GM21515 (cell line): ENCODE results near the gene MGAT5B.
"Not testable (repeated sequence)": the region's sequence is repeated elsewhere in the genome, so short reads cannot be mapped to it uniquely, and the experiment has no call there.

Experiments
- ATAC-seq: cut with Tn5 transposase; IDR thresholded peaks from one replicate; pipeline ENCODE4 v1.9.1; 2021; ENCODE audit not compliant: unreplicated experiment

MGAT5B gene, protein sequence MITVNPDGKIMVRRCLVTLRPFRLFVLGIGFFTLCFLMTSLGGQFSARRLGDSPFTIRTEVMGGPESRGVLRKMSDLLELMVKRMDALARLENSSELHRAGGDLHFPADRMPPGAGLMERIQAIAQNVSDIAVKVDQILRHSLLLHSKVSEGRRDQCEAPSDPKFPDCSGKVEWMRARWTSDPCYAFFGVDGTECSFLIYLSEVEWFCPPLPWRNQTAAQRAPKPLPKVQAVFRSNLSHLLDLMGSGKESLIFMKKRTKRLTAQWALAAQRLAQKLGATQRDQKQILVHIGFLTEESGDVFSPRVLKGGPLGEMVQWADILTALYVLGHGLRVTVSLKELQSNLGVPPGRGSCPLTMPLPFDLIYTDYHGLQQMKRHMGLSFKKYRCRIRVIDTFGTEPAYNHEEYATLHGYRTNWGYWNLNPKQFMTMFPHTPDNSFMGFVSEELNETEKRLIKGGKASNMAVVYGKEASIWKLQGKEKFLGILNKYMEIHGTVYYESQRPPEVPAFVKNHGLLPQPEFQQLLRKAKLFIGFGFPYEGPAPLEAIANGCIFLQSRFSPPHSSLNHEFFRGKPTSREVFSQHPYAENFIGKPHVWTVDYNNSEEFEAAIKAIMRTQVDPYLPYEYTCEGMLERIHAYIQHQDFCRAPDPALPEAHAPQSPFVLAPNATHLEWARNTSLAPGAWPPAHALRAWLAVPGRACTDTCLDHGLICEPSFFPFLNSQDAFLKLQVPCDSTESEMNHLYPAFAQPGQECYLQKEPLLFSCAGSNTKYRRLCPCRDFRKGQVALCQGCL

DNA sequence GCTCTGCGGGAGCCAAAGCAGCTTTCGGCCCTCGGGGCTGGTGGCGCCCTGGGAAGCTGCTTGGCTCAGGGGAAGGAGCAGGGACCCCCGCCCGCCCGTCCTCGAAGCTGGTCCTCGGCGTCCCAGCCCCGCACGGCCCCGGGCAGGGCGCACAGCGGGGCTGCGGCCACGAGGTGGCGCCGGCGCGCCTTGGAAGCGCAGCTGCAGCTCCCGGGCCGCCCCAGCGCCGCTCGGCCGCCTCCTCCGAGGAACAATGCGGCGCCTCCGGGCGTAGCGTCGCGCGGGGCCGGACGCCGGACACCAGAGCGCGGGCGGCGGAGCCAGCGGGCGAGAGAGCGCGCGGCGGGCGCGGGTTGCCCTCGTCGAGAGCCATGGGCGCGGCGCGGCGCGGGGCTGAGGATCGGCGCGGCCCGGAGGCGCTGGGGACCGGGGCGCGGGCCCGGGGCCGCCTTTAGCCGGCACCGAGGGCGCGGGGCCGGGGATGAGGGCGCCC is at the start of gene MGAT5B:
Gene MGAT5B, plus strand, starts transcription at position 229 of the 493 bp plus-strand sequence. CDS start 626 bp downstream, outside the sequence.
- ATAC-seq, result peak; percentile 78

DNA sequence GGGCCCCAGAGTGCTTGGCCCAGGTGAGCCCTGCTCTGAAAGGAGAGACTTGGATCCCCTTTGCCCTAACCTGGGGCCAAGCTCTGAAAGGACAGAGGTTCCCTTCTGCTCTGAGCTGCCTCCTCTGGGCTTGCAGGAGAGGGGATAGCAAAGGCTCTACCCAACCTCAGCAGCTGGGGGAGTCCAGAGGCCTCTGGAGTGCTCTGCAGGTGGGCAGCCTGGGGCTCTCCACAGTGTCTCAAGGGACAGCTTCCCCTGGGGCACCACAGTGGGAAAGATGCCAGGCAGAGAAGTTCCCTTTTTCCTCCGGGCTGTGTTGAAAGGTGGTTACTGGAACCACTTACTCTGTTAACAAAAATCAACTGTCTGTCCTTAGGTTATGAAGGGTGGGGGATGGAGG is 48.2 kb upstream of the MGAT5B start:
- no peak for ATAC-seq

DNA sequence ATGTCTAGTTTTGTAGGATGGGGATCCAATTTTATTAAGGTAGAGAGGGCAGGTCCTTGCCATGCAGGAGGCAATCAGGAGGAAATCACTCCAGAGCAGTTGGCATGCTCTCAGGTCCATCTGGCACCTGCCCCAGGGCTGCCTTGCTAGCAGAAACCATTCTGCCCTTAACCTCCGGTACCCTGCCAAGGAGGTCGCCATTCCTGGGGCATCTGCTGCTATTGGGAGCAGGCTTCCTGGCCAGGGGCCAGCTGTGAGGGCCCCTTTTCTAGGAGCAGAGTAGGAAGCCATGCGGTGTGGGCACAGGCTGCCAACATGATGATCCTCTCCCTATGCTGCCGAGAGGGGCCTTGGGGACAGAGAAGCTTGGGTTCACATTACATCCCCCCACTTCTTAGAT is 47.6 kb upstream of the MGAT5B start:
- no peak for ATAC-seq

DNA sequence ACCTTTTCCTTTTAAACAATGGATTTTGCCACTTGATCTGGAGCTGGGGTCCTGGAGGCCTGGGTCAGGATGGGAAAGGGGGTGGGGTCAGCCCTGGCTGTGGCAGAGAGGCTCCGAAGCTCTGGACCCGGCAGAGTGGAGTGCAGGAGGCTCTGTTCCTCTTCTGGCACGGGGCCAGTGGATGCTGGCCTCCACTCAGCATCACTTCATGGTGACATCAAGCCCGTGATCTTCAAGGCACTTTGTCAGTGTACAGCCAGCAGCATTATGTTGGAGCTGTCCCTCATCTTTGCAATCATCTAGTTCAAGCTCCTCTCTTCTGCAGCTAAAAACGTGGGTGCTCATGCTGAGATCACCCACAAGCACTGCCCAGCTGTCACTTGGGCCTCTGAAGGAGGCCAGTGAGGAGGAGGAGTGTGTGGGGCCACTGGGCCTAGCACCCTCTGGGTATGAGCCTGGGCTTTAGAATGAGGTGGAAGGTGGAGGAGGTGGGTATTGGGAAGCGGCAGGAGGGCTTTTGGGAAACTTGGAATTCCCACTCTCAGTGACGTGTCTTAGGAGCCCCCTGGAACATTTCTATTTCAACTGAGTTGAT is 45.9 kb upstream of the MGAT5B start:
- ATAC-seq, result no peak

DNA sequence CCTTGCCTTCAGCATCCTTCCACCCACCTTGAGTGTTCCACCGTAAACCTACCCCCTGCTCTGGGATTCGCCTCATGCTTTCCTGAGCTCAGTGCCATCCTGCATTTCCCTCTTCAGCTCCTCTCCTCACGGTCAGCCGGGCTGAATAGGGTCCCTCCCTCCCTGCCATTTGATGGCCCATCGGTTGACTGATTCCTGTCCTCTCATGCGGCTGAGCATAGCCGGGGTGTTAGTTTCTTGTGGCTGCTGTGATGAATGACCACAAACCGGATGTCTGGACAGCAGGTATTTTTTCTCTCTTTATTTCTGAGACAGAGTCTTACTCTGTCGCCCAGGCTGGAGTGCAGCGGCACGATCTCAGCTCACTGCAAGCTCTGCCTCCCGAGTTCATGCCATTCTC is 44.1 kb upstream of the MGAT5B start:
- ATAC-seq, result no peak

DNA sequence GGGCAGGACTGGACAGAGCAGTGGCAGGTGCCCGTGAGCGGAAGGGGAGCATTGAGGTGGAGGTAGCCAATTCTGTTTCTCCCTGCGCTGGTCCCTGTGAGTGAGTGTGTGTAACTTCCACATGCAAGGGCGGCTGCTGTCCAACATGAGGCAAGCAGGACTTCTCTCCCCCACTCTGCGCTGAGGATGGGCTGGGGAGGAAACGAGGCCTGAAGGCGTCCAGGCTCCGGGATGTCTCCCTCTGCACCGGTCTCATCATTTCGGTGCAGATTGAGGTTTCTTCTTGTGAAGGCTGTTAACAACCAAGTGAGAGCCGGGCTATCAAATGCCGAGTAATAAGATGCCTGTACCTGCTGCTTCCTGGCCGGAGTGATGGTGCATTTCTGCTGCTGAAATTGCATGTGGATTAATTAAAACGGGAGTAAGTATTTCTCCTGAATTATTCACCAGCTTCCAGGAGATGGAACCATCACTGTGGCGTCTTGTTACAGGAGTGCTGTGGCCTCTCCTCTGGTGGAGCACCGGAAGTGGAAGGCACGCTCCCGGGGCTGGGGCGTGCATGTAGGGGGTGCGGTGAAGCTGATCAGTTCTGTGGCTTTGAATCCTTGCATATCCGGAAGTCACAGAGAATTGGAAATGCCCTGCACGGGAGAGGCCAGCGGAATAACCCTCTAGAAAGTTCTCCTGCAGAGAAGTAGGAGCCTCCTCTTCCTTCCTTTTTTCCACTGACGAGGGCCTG is 41.7 kb upstream of the MGAT5B start:
- ATAC-seq, result no peak

DNA sequence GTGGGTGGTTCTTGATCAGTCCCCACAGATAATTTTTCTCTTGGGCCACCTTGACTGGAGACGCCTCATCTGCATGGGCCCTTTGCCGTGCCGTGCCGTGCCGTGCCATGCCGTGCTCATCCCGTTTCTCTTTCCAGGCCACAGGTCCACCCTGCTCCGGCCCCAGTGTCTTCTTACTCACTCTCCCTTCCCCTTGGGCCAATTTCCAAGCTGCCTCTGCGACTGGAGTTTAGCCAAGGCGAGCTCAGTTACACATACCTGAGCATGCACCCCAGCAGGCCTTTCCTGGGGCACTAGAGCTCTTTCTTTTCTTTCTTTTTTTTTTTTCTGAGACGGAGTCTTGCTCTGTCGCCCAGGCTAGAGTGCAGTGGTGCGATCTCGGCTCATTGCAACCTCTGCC is 40.5 kb upstream of the MGAT5B start:
- ATAC-seq, result no peak

DNA sequence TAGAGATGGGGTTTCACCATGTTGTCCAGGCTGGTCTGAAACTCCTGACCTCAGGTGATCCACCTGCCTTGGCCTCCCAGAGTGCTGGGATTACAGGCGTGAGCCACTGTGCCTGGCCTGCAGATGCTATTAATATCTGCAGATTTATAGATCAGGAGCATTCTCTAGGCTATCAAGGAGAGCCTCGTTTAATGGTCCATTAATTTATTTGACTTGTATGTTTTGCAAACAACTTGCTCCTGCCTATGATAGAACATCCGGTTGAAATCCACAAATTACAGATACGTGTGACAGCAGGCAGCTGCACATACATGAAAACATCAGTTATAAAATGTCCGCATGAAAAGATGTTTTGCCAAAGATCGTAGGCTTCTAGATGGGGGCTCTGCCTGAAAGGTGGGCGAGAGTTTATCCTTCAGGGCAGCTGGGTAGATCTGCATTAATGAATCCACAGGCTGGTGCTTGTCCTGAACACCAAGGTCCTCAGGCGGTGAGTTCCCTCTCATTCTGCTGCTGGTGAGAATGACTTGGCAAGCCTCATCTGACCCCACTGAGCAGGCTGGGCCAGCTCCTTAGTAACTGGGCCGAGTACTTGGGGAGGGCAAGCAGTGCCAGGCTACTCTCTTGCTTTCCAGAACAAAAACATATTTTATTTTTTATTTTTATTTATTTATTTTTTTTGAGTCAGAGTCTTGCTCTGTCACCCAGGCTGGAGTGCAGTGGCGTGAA is 37.1 kb upstream of the MGAT5B start:
- no peak for ATAC-seq

DNA sequence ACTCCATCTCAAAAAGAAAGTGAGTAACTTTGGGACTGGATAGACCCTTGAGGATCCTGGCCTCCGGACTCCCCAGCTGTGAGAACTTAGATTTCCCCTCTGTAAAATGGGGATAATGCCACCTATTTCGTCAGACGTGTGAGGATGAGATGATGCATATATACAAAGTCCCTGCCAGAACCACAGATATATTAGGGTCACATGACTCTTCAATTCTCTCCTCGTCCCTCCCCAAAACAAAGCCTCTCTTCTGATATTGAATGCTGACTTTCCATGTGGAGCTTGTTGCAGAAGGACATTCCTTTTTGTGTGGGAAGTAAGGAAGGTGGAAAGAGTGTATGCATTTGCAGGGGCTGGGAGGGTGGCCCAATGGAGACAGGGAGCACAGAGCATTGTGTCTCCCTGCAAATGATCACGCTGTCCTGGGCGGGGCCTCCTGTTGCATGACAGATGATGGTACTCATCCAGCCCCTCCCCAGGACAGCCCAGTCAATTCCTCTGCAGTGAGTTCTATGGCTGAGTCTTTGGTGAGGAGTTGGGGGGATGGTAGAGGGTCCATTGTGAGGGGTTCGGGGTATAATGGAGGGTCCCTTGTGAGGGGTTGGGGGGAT is 35.1 kb upstream of the MGAT5B start:
- ATAC-seq, result no peak

DNA sequence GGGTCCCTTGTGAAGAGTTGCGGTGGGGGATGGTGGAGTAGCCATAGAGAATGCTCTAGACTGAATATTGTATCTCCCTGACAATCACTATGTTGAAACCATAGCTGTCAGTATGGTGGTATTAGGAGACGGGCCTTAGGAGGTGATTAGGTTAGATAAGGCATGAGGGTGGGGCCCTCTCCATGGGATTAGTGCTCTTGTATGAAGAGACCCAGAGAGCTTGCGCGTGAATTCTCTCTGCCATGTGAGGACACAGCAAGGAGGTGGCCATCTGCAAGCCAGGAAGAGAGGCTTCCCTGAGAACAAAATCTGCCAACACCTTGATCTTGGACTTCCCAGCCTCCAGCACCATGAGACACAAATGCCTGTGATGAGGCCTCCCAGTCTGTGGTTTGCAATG is 34.5 kb upstream of the MGAT5B start:
- ATAC-seq, result no peak

DNA sequence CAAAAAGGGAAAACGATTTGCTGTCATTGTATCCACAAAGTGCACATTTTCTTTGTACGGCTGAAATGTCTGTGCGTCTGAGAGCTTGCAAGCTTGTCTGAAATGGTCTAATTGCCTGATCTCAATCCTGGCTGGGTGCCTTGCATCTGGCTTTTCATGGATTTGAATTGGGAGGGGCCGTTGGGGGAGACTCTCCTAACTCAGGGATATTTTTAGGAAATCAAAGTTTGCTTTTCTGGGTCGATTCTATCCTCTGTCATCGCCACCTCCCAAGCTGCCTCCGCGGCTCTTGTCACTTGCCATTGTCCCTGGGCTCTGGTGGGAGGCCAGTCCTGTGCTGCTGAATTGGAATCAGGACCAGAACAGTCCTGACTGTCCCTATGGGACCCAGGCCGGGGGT is 33.3 kb upstream of the MGAT5B start:
- ATAC-seq, result no peak

DNA sequence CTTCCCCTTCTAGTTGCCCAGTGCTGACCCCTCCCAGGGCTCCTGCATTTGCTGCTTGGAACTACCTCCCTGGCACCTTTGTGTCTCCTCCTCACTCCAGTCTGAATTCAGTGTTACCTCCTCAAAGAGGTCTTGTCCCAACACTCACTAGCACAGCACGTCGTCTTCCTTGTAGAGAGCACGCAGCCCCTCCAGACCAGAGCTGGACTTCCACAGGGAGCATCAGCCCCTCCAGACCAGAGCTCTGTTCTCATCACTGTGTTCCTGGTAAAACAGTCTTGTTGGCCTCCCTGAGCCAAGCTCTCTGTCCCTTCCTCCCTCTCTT is 27.8 kb upstream of the MGAT5B start:
- ATAC-seq, result no peak

DNA sequence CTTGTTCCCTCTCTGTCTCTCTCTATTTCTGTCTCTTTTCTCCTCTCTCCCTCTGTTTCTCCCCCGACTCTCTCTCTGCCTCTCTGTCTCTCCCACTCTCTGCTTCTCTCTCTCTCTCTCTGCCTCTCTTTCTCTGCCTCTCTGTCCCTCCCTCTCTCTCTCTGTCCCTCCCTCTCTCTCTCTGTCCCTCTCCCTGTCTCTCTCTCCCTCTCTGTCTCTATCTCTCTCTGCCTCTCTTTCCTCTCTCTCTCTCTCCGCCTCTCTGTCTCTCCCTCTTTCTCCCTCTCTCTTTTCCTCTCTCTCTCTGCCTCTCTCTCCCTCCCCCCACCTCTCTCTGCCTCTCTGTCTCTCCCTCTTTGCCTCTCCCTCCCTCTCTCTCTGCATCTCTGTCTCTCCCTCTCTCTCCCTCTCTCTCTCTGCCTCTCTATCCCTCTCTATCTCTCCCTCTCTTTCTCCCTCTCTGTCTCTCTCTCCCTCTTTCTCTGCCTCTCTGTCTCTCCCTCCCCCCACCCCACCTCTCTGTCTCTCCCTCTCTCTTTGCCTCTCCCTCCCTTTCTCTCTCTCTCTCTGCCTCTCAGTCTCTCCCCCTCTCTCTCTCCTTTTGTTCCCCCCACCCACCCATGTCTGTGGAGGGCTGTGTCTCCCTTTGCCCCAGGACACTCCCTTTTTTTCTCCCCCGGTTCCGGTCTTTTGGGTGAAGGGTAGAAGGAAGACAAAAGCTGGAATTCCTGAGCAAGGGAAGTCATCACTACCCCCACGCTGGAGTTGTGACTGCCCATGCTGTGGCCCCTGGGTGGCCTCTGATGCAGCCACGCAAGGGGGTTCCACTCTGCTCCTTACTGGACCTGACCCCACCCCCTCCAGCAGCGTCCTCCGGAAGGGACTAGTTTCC is 27.1 kb upstream of the MGAT5B start:
- ATAC-seq, result no peak

DNA sequence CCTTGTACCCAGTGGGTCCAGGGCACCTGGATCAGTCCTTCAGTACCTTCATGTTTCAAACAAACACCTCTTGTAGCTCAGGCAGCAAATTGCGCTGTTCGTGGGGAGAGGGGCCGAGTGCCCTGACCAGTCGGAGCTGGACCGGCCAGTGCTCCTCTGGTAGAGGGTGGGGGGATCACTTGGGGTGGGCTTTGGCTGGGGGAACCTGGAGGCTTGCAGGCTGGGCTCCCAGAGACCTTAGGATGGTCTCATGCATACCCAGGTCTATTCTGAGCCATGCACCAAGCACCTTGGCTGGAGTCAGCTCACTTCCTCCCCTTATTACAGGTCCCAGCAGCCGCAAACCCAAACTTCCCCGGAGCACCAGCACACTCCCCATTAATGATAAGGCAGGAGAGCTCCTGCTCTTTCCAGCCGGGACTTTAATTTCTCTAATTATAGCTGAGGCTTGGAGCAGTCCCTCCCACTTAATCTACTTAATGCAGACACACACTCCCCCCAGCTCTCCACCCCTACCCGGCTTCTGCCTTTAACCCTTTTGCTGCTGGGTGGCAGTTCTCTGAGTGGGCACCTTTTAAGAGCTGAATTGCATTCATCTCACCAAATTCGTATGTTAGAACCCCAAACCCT is 26.3 kb upstream of the MGAT5B start:
- no peak for ATAC-seq

DNA sequence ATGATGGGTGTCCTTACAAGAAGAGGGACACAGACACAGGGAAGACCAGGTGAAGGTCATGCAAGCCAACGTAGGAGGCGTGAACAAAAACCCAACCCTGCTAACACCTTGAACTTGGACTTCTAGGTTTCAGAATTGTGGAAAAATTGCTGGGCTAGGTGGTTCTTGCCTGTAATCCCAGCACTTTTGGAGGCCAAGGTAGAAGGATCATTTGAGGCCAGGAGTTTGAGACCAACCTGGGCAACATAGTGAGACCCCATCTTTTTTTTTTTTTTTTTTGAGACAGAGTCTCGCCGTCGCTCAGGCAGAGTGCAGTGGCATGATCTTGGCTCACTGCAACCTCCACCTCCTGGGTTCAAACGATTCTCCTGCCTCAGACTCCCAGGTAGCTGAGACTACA is 25.1 kb upstream of the MGAT5B start:
- ATAC-seq, result not testable (repeated sequence)

DNA sequence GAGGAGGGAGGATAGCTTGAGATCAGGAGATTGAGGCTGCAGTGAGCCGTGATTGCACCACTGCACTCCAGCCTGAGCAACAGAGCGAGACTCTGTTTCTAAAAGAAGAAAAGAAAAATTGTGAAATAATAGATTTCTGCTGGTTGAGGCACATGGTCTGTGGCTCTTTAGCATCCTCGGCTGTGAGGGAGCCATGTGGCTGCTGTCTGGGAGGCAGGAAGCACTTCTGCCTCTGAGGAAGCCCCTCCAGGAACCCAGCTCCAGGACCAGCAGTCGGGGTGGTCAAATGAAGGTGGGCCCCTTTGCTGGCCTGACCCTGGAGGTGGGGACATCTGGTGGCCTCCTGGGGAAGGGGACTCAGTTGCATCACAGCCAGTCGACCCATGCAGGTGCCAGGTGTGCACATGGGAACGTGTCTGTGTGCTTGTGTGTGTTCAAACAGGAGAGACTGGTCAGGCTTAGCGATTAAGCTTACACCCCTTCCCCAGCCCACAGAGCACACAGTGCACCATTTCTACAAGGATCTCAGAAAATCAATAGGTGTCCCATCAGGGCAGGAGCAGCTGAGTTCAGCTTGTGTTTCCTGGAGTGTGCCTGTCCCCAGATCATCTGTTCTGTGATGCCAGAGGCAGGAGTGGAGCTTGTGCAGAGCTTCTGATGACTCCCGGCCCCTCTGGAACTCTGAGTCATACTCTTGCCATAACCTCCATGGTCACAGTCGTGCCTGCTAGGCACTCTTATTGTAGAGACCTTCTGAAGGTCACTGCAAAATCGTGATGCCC is 24.3 kb upstream of the MGAT5B start:
- ATAC-seq, result no peak

DNA sequence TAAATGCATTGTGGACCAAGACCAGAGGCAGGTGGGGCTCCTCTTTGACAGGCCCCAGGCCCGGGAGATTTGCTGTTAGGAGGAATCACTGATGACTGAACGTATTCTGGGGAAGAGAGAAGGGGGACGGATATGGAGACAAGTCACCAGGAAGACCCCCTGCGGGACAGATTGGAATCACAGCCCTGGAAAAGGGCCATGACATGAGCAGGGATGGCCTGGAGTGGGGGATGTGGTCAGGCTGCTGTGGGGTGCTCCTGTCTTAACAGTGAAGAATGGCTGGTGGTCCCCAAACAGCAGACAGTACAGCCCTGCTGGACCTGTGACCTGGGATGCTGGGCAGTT is 23.7 kb upstream of the MGAT5B start:
- no peak for ATAC-seq

DNA sequence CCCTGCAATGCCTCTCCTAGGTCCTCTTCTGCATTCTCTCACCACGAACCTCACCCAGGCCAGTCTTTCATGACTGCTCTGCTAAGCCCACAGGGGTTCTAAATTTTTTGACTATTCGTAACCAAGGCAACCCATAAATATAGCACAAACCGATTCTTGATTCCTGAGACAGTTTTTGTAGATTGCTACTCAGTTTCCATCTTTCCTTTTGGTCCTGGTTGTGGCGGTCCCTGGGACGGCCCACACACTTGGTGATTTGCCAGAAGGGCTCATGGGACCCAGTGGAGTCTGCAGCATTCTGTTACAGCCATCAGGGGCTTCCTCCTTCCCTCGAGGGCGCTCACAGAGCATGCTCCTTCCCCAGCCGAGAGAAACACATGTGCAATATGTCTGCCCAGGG is 23.4 kb upstream of the MGAT5B start:
- no peak for ATAC-seq
